OCI-LY1 (cell line): ENCODE measurements around the gene DNMT3A.

Experiments used
- H2AFZ ChIP-seq: fragments of 200-600 bp; sonication (generic), shearing (Covaris generic); 2 replicates; pipeline ENCODE4 v1.6.0; 2014; ENCODE audit warnings: antibody characterized with exemption, mild to moderate bottlenecking, low read length
- H3F3A ChIP-seq: fragments of 200-600 bp; sonication (generic), shearing (Covaris generic); 2 replicates; pipeline ENCODE4 v1.6.0; 2014; ENCODE audit warnings: mild to moderate bottlenecking, antibody characterized with exemption, low read length, moderate library complexity; ENCODE audit not compliant: insufficient read depth
- H3K27ac ChIP-seq: fragments of 200-600 bp; sonication (generic); 2 replicates; pipeline ENCODE4 v1.5.1; 2014; ENCODE audit warnings: low read length, mixed run types, mild to moderate bottlenecking, low read depth; ENCODE audit not compliant: poor library complexity, severe bottlenecking
- H3K27me3 ChIP-seq: fragments of 200-600 bp; sonication (generic); 2 replicates; pipeline ENCODE4 v1.6.0; 2014; ENCODE audit warnings: antibody characterized with exemption, mild to moderate bottlenecking, low read length, moderate library complexity; ENCODE audit not compliant: insufficient read depth
- H3K36me3 ChIP-seq: fragments of 200-600 bp; sonication (generic); 2 replicates; pipeline ENCODE4 v1.6.1; 2014; ENCODE audit warnings: mild to moderate bottlenecking, antibody characterized with exemption, low read length, moderate library complexity, mixed read lengths; ENCODE audit not compliant: insufficient read depth
- H3K4me1 ChIP-seq: fragments of 200-600 bp; sonication (generic); 2 replicates; pipeline ENCODE4 v1.5.1; 2014; ENCODE audit warnings: mild to moderate bottlenecking, low read length, moderate library complexity; ENCODE audit not compliant: insufficient read depth, severe bottlenecking
- H3K4me2 ChIP-seq: fragments of 200-600 bp; sonication (generic), shearing (Covaris generic); 2 replicates; pipeline ENCODE4 v1.6.1; 2014; ENCODE audit warnings: low read length
- H3K4me3 ChIP-seq: fragments of 200-600 bp; sonication (generic); 2 replicates; pipeline ENCODE4 v1.5.1; 2014; ENCODE audit warnings: low read length, low read depth, mild to moderate bottlenecking, mixed read lengths; ENCODE audit not compliant: poor library complexity, severe bottlenecking
- H3K79me2 ChIP-seq: fragments of 200-600 bp; shearing (Covaris generic); 2 replicates; pipeline ENCODE4 v1.6.1; 2016; ENCODE audit warnings: mixed run types, low read length, mixed read lengths; ENCODE audit not compliant: insufficient read depth
- H3K9ac ChIP-seq: fragments of 200-600 bp; sonication (generic), shearing (Covaris generic); 2 replicates; pipeline ENCODE4 v1.6.1; 2014; ENCODE audit warnings: mild to moderate bottlenecking, low read length, mixed read lengths
- H3K9me2 ChIP-seq: fragments of 200-600 bp; sonication (generic), shearing (Covaris generic); 2 replicates; pipeline ENCODE4 v1.6.1; 2014; ENCODE audit warnings: low read depth, mild to moderate bottlenecking, low read length, mixed read lengths
- H3K9me3 ChIP-seq: fragments of 200-600 bp; shearing (Covaris generic); 2 replicates; pipeline ENCODE4 v1.6.1; 2014; ENCODE audit warnings: low read length, mixed read lengths
- H4K20me1 ChIP-seq: fragments of 200-600 bp; sonication (generic), shearing (Covaris generic); 2 replicates; pipeline ENCODE4 v1.6.0; 2016; ENCODE audit warnings: mild to moderate bottlenecking, low read length; ENCODE audit not compliant: insufficient read depth
- CTCF ChIP-seq: fragments of 200-600 bp; sonication (generic), shearing (Covaris generic); IDR thresholded peaks from 2 replicates; pipeline ENCODE4 v1.5.1; 2017; ENCODE audit warnings: mild to moderate bottlenecking, antibody characterized with exemption, low read length, moderate library complexity, mixed read lengths
- EZH2 ChIP-seq: fragments of 200-600 bp; sonication (generic), shearing (Covaris generic); IDR thresholded peaks from 2 replicates; pipeline ENCODE4 v1.8.0; 2017; ENCODE audit warnings: borderline replicate concordance, mixed run types, mild to moderate bottlenecking, antibody characterized with exemption, low read length, moderate library complexity, mixed read lengths

DNMT3A gene

DNA sequence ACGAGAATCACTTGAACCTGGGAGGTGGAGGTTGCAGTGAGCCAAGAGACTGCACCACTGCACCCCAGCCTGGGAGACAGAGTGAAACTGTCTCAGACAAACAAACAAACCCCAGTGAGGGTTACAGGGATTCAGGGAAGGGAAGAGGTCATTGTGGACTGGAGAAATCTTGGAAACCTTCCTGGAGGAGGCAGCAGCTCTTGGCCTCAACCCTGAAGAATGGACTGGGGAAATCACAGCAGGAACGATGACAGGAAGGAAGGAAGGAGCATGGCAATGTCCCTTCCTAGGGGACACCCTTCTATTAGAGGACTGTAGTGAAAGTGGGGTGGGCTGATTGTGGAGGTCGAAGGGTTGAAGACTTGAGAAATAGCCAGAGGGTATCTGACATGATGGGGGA is 72.5 kb downstream of the DNMT3A start:
- H3K36me3 ChIP-seq, result no peaks in the 10 kb centered on the region
- H3K79me2 ChIP-seq, result no peaks in the 10 kb centered on the region
- H3K27me3 ChIP-seq, result no peaks in the 10 kb centered on the region
- no peaks in the 10 kb centered on the region for H3K9me2 ChIP-seq
- no peak overlapping the region for H3K9ac ChIP-seq
- H3K4me2 ChIP-seq, result no peak overlapping the region
- no peak overlapping the region for H2AFZ ChIP-seq
- no peaks in the 10 kb centered on the region for H3K4me1 ChIP-seq
- TF ChIP-seq EZH2 (no peak), CTCF (no peak)
- H3K9me3 ChIP-seq, result no peaks in the 10 kb centered on the region
- H3K4me3 ChIP-seq, result no peak overlapping the region
- H3K27ac ChIP-seq, result no peak overlapping the region
- no peaks in the 10 kb centered on the region for H4K20me1 ChIP-seq
- H3F3A ChIP-seq, result no peaks in the 10 kb centered on the region

DNA sequence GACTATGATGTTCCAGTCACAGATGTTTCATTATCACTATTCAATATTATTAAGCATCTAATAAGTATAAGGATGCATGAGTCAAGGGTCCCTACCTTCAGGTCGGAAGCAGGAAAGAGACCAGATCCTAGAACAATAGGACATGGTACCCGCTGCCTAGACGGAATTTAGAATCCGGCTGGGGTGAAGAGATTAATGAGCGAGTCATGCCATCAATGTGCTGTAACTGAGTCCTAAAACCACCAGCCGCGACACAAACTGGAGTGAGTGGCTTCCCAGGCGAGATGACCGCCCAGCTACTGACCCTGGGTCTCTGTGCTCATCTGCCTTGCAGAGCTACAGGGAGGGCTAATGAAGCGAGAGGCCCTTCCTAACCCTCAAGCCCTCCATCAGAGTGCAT is 73.6 kb downstream of the DNMT3A start:
- Histone ChIP-seq H3K9ac (no peak overlapping the region), H3K9me2 (no peaks in the 10 kb centered on the region), H3K9me3 (no peaks in the 10 kb centered on the region), H3K27me3 (no peaks in the 10 kb centered on the region; the same call in 1 of the 2 replicates), H3K4me2 (no peak overlapping the region), H3K4me3 (no peak overlapping the region), H3F3A (no peaks in the 10 kb centered on the region), H4K20me1 (no peaks in the 10 kb centered on the region), H2AFZ (no peak overlapping the region), H3K79me2 (no peaks in the 10 kb centered on the region), H3K27ac (no peak overlapping the region), H3K4me1 (no peaks in the 10 kb centered on the region), H3K36me3 (no peaks in the 10 kb centered on the region)
- no peak for TF ChIP-seq CTCF
- TF ChIP-seq EZH2, result no peak

DNA sequence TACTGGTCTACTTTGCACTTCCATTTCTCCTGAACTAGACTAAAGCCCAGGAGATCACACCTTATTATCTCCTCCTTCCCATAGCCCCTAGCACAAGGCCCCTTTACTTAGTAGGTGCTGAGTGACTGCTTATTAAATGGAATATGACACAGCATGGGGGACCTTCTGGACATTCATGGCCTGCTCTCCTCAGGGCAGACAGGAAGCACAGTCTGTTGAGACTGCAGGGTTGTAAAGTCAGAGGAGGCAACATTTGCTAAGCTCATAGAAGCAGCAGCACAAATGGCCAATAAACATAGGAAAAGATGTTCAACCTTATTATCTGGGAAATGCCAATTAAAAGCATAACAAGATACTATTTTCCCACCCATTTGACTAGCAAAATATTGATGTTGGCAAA is 75.3 kb downstream of the DNMT3A start:
- H3K27ac ChIP-seq, result no peak overlapping the region
- H3K4me2 ChIP-seq, result no peak overlapping the region
- no peak for TF ChIP-seq CTCF

More for the DNA sequence above, 75.3 kb downstream of the DNMT3A start:
- no peak overlapping the region for H3K9ac ChIP-seq
- no peaks in the 10 kb centered on the region for H3K36me3 ChIP-seq
- H4K20me1 ChIP-seq, result no peaks in the 10 kb centered on the region
- no peaks in the 10 kb centered on the region for H3K79me2 ChIP-seq
- no peaks in the 10 kb centered on the region for H3K4me1 ChIP-seq
- H2AFZ ChIP-seq, result no peak overlapping the region
- H3F3A ChIP-seq, result no peaks in the 10 kb centered on the region
- H3K9me2 ChIP-seq, result no peaks in the 10 kb centered on the region
- H3K27me3 ChIP-seq, result no peaks in the 10 kb centered on the region; the same call in 1 of the 2 replicates
- H3K4me3 ChIP-seq, result no peak overlapping the region
- no peaks in the 10 kb centered on the region for H3K9me3 ChIP-seq
